ENCODE results near the gene DROSHA. TPM values are rescaled to one million over a fixed set of nuclear protein-coding genes. Genes with fewer than 3 reads are reported as not detected.

Gene DROSHA
- total and polyA plus RNA-seq, 8 donors, result 46.6 to 112 (median 89.2) TPM

GRCh38 chr5:31382051-31382878 lies 149.6 kb downstream of the DROSHA start:
- no peaks in the 10 kb centered on the region for H3K4me1 ChIP-seq
- H3K36me3 ChIP-seq, result no peaks in the 10 kb centered on the region
- ATAC-seq (no peak), DNase-seq (no peak)
- intact Hi-C loops (cut with DNase I), result no loop called here
- H3K4me3 ChIP-seq, result no peak overlapping the region
- no peak overlapping the region for H3K27ac ChIP-seq
- no peaks in the 10 kb centered on the region for H3K27me3 ChIP-seq
- TF ChIP-seq CTCF (IDR thresholded peaks at IDR 0.05), result no peak
- no peaks in the 10 kb centered on the region for H3K9me3 ChIP-seq

GRCh38 chr5:31381299-31381698 lies 150.6 kb downstream of the DROSHA start:
- ATAC-seq (no peak), DNase-seq (no peak)
- TF ChIP-seq CTCF (IDR thresholded peaks at IDR 0.05), result no peak
- Histone ChIP-seq H3K4me3 (no peak overlapping the region), H3K9me3 (no peaks in the 10 kb centered on the region), H3K4me1 (no peaks in the 10 kb centered on the region), H3K27me3 (no peaks in the 10 kb centered on the region), H3K36me3 (no peaks in the 10 kb centered on the region), H3K27ac (no peak overlapping the region)
- intact Hi-C loops (cut with DNase I), result no loop called here

GRCh38 chr5:31380049-31380448 lies 151.8 kb downstream of the DROSHA start:
- H3K4me1 ChIP-seq, result no peaks in the 10 kb centered on the region
- H3K4me3 ChIP-seq, result no peak overlapping the region
- H3K27me3 ChIP-seq, result no peaks in the 10 kb centered on the region
- H3K27ac ChIP-seq, result no peak overlapping the region
- H3K9me3 ChIP-seq, result no peaks in the 10 kb centered on the region
- no peaks in the 10 kb centered on the region for H3K36me3 ChIP-seq
- intact Hi-C loops (cut with DNase I), result no loop called here
- no peak for TF ChIP-seq CTCF (IDR thresholded peaks at IDR 0.05)
- ATAC-seq (no peak), DNase-seq (no peak)

- no peaks in the 10 kb centered on the region for H3K27me3 ChIP-seq
- ATAC-seq (no peak), DNase-seq (no peak)
- no peaks in the 10 kb centered on the region for H3K4me1 ChIP-seq
- no peaks in the 10 kb centered on the region for H3K36me3 ChIP-seq
- no peaks in the 10 kb centered on the region for H3K9me3 ChIP-seq
- intact Hi-C loops (cut with DNase I), result no loop called here
- H3K4me3 ChIP-seq, result no peak overlapping the region
- no peak overlapping the region for H3K27ac ChIP-seq
- TF ChIP-seq CTCF (IDR thresholded peaks at IDR 0.05), result no peak
Observed at GRCh38 chr5:31378838-31379237, 153.1 kb downstream of the DROSHA start.

- no peaks in the 10 kb centered on the region for H3K36me3 ChIP-seq
- H3K27me3 ChIP-seq, result no peaks in the 10 kb centered on the region
- no peak overlapping the region for H3K27ac ChIP-seq
- no peak overlapping the region for H3K4me3 ChIP-seq
- intact Hi-C loops (cut with DNase I), result no loop called here
- ATAC-seq (no peak), DNase-seq (no peak)
- TF ChIP-seq CTCF (IDR thresholded peaks at IDR 0.05), result no peak
- H3K9me3 ChIP-seq, result no peaks in the 10 kb centered on the region
- no peaks in the 10 kb centered on the region for H3K4me1 ChIP-seq
Observed at GRCh38 chr5:31378136-31378535, 153.8 kb downstream of the DROSHA start.

Measured in left lung (tissue), 10 donors.